Measurements from ENCODE around the gene PTGS2. TPM values are rescaled to one million over a fixed set of nuclear protein-coding genes. Genes with fewer than 3 reads are reported as not detected.

Gene PTGS2
- total RNA-seq, 2 experiments from 2014 or later, result 0.09 TPM; not detected in 1

DNA sequence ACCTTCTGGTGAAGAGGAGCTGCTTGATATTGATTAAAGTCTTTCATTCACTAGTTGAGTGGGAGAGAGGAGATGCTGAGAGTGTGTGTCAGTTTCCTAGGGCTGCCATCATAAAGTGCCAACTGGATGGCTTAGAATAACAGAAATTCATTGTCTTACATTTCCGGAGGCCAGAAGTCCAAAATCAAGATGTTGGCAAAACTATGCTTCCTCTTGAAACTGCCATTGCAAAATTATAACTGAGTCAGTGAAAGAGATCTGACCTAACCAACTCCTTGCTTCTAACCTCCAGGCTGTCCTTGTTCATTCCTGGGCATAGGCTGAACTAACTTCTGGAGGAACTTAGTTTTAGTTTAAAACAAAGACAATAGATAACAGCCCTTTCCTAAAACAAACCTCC, 47.1 kb downstream of the PTGS2 start:
- no peaks in the 10 kb centered on the region for H3K4me1 Mint-ChIP-seq (ENCODE audit: low read depth)
- POLR2A ChIA-PET, result no interaction called here
- ATAC-seq (no peak), DNase-seq (no peak)
- H3K27ac Mint-ChIP-seq, result no peak overlapping the region
- no peak overlapping the region for H3K4me3 Mint-ChIP-seq
- no peaks in the 10 kb centered on the region for H3K36me3 Mint-ChIP-seq (ENCODE audit: low read depth)
- intact Hi-C loops (cut with micrococcal nuclease), result no loop called here
- CTCF ChIA-PET, result no interaction called here
- H3K9me3 Mint-ChIP-seq, result no peaks in the 10 kb centered on the region
- TF ChIP-seq, protein P1, sequence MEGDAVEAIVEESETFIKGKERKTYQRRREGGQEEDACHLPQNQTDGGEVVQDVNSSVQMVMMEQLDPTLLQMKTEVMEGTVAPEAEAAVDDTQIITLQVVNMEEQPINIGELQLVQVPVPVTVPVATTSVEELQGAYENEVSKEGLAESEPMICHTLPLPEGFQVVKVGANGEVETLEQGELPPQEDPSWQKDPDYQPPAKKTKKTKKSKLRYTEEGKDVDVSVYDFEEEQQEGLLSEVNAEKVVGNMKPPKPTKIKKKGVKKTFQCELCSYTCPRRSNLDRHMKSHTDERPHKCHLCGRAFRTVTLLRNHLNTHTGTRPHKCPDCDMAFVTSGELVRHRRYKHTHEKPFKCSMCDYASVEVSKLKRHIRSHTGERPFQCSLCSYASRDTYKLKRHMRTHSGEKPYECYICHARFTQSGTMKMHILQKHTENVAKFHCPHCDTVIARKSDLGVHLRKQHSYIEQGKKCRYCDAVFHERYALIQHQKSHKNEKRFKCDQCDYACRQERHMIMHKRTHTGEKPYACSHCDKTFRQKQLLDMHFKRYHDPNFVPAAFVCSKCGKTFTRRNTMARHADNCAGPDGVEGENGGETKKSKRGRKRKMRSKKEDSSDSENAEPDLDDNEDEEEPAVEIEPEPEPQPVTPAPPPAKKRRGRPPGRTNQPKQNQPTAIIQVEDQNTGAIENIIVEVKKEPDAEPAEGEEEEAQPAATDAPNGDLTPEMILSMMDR (IDR thresholded peaks at IDR 0.05), result no peak
- no peaks in the 10 kb centered on the region for H3K27me3 Mint-ChIP-seq

DNA sequence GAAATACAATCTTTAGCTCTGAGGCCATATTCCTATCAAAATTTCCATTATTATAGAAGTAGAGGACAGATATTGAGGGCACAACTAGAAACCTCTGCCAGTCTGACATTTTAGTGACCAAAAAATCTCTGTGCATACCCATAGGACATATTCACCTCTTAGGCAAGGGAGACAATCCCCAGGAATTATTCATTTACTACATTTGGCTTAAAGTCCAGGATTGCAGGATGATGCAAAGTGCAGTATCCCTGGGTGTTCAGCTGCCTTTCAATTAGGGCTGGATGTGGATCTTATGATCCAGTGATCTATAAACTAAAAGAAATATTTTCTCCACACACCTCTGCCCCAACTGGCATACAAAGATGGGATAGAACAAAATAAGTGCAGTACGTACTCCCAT, 50.9 kb downstream of the PTGS2 start:
- CTCF ChIA-PET, result interaction anchor here (1.2 kb wide), 1 partner anchor 21 kb away, joined by 4 read pairs; no protein-coding TSS in a partner anchor
- no peak for ATAC-seq

DNA sequence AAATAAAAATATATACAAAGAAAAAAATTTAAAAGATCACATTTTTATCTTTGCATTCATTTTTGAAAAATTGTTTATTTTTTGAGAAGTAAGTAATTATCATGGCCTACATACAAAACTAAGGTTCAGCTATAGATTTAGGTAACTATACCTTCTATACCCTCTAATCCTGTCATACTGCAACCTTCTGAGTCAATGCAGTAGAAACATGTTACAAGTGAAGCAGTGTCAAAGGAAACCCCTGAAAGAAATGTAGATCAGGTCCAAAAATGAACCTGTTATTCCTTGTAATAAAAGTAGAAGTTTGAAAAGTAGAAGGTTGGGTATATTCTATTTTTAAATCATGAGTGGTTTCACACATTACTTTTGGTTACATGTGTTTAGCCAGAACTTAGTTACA, 51.3 kb downstream of the PTGS2 start:
- DNase-seq (no peak), ATAC-seq (no peak)
- intact Hi-C loops (cut with micrococcal nuclease), result no loop called here
- Mint-ChIP-seq H3K9me3 (no peaks in the 10 kb centered on the region), H3K27me3 (peaks cover 2% of the 10 kb centered on the region), H3K36me3 (ENCODE audit: low read depth) (no peaks in the 10 kb centered on the region), H3K27ac (no peak overlapping the region), H3K4me1 (ENCODE audit: low read depth) (no peaks in the 10 kb centered on the region), H3K4me3 (no peak overlapping the region)
- TF ChIP-seq, protein P1 (IDR thresholded peaks at IDR 0.05), result no peak
- ChIA-PET POLR2A (no interaction called here), CTCF (interaction anchor here (1.2 kb wide), 1 partner anchor 21 kb away, joined by 4 read pairs; no protein-coding TSS in a partner anchor)

More for the DNA sequence above, 50.9 kb downstream of the PTGS2 start:
- Mint-ChIP-seq H3K4me3 (no peak overlapping the region), H3K36me3 (ENCODE audit: low read depth) (no peaks in the 10 kb centered on the region), H3K4me1 (ENCODE audit: low read depth) (no peaks in the 10 kb centered on the region), H3K9me3 (no peaks in the 10 kb centered on the region), H3K27me3 (peaks cover 2% of the 10 kb centered on the region), H3K27ac (no peak overlapping the region)
- intact Hi-C loops (cut with micrococcal nuclease), result no loop called here
- TF ChIP-seq, protein P1 (IDR thresholded peaks at IDR 0.05), result no peak
- POLR2A ChIA-PET, result no interaction called here
- DNase-seq, result no peak

DNA sequence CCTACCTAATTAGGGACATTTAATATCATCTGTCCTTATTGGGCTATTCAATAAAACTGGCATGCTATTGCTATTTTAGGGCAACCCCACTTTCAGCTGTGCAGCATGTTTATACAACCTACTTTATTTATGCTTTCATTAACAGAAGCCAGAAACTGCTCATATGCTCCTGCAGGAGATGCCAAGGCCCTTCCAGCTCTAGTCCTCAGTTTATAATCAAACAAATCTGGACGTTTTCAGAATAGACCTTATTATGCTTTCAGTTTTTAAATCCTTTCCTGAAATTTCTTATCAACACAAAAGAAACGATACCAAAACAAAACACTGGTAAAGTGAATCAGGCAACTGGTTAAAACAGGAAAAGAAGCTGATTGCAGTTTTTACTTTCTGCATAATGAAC, 53.2 kb downstream of the PTGS2 start:
- no peak overlapping the region for H3K27ac Mint-ChIP-seq
- H3K9me3 Mint-ChIP-seq, result no peaks in the 10 kb centered on the region
- H3K4me3 Mint-ChIP-seq, result no peak overlapping the region
- no peaks in the 10 kb centered on the region for H3K36me3 Mint-ChIP-seq (ENCODE audit: low read depth)
- intact Hi-C loops (cut with micrococcal nuclease), result no loop called here
- ChIA-PET POLR2A (no interaction called here), CTCF (interaction anchor here (0.7 kb wide), 1 partner anchor 359 kb away, joined by 3 read pairs; no protein-coding TSS in a partner anchor)
- no peaks in the 10 kb centered on the region for H3K4me1 Mint-ChIP-seq (ENCODE audit: low read depth)
- DNase-seq (no peak), ATAC-seq (no peak)
- peaks cover 4% of the 10 kb centered on the region for H3K27me3 Mint-ChIP-seq
- TF ChIP-seq, protein P1 (IDR thresholded peaks at IDR 0.05), result no peak

DNA sequence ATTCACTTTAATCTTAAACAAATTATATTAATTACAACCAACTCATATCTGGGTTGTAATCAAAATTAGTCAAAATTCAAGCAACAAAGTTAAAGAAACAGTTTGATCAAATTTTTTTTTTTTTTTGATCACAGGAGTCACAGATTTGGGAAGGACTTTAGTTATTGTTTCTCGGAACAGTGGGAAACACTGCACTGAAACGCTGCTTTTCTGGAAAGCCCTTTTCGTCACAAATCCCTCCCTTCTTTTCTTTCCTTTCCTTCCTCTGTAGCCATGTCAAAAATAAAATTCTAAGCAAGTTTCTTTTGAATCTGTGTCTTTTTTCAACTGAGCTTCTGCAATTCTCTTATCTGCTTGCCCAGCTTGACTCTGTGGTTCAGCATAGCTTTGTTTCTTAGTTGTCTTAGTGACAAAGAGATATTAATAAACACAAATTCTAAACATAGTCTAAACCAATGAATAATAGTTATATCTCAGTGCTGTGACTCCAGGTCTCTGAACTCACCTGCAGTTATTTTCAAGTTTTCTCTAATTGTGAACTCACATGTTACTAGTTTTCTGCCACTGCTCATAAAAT, 53.8 kb downstream of the PTGS2 start:
- ChIA-PET CTCF (no interaction called here), POLR2A (no interaction called here)
- no peaks in the 10 kb centered on the region for H3K9me3 Mint-ChIP-seq
- no peaks in the 10 kb centered on the region for H3K4me1 Mint-ChIP-seq (ENCODE audit: low read depth)
- intact Hi-C loops (cut with micrococcal nuclease), result no loop called here
- TF ChIP-seq, protein P1 (IDR thresholded peaks at IDR 0.05), result no peak
- no peak overlapping the region for H3K4me3 Mint-ChIP-seq
- no peak overlapping the region for H3K27ac Mint-ChIP-seq
- no peaks in the 10 kb centered on the region for H3K36me3 Mint-ChIP-seq (ENCODE audit: low read depth)
- DNase-seq (no peak), ATAC-seq (no peak)
- peaks cover 4% of the 10 kb centered on the region for H3K27me3 Mint-ChIP-seq
